Lung (tissue), 12 donors: ENCODE data around the gene PABPN1. TPM values are rescaled to one million over a fixed set of nuclear protein-coding genes. Genes with fewer than 3 reads are reported as not detected.

Experiments
- ATAC-seq: fragments of 200-7000 bp; cut with Tn5 transposase; one replicate; pipeline ENCODE4 v1.9.1; 2020; ENCODE audit warnings: moderate number of reproducible peaks; ENCODE audit not compliant: insufficient read depth, low FRiP score
- DNase-seq, 3 donors: peaks; one replicate each; pipeline ENCODE4 v3.0.0-alpha.2; 2013 to 2017
- H3K27ac ChIP-seq, 2 donors: one replicate each; pipeline ENCODE4 v1.5.1; 2013; ENCODE audit warnings: mild to moderate bottlenecking in 2 of 2, moderate library complexity in 2 of 2, control low read depth in 1 of 2, inconsistent platforms in 1 of 2, low read depth in 1 of 2, low read length in 1 of 2
- H3K27me3 ChIP-seq, 3 donors: one replicate each; pipeline ENCODE4 v1.5.1; 2013; ENCODE audit warnings: low read length in 2 of 3; ENCODE audit not compliant: control insufficient read depth in 3 of 3, insufficient read depth in 3 of 3
- H3K36me3 ChIP-seq, 4 donors: one replicate each; pipeline ENCODE4 v1.5.1; 2013; ENCODE audit warnings: low read length in 4 of 4, mild to moderate bottlenecking in 1 of 4, moderate library complexity in 1 of 4; ENCODE audit not compliant: control insufficient read depth in 4 of 4, insufficient read depth in 4 of 4
- H3K4me1 ChIP-seq, 5 donors: one replicate each; pipeline ENCODE4 v1.5.1; 2013; ENCODE audit warnings: low read length in 5 of 5, mild to moderate bottlenecking in 2 of 5, moderate library complexity in 1 of 5; ENCODE audit not compliant: control insufficient read depth in 5 of 5, insufficient read depth in 5 of 5
- H3K4me3 ChIP-seq: one replicate; pipeline ENCODE4 v1.5.1; 2013; ENCODE audit warnings: mild to moderate bottlenecking, control low read depth, moderate library complexity
- H3K9ac ChIP-seq, 2 donors: one replicate each; pipeline ENCODE4 v1.5.1; 2013; ENCODE audit warnings: low read length in 2 of 2, control low read depth in 1 of 2; ENCODE audit not compliant: insufficient read depth in 1 of 2
- H3K9me3 ChIP-seq, 4 donors: one replicate each; pipeline ENCODE4 v1.5.1; 2013; ENCODE audit warnings: low read length in 3 of 4, mild to moderate bottlenecking in 1 of 4, moderate library complexity in 1 of 4; ENCODE audit not compliant: control insufficient read depth in 4 of 4, insufficient read depth in 3 of 4
- WGBS, 2 donors: extraction: QIAGEN DNeasy Blood & Tissue Kit; methylation state at CpG; one replicate each; pipeline ENCODE4 v1.1.7; 2013; 5-methylcytosine and 5-hydroxymethylcytosine counted together
- polyA plus RNA-seq, 2 donors: library from polyadenylated mRNA; stranded (reverse); fragments of 200-250 nt; gene quantifications; one replicate each; pipeline ENCODE4 v1.2.1, GENCODE V29; 2013
- total RNA-seq, 2 donors: library from RNA; depleted of rRNA in 1 of 2; stranded (reverse); fragments of >200 nt in 1 of 2; gene quantifications; one replicate each; pipeline ENCODE4 v1.2.1, GENCODE V29; 2014 to 2021
- TF ChIP-seq, protein P1 (sequence below): IDR thresholded peaks from 2 replicates; pipeline ENCODE4 v1.5.1; 2012; ENCODE audit warnings: mild to moderate bottlenecking; ENCODE audit errors: control extremely low read depth, extremely low read depth
- donor health status: control.
- donor health status: control.
- donor health status: Bipolar disorder and iron deficiency.
- donor health status: healthy.
- donor health status: DM: yes; HTN: yes; CAD: no.

The PABPN1 gene
- total and polyA plus RNA-seq, 4 donors, result 66.0 to 183 (median 103) TPM

DNA sequence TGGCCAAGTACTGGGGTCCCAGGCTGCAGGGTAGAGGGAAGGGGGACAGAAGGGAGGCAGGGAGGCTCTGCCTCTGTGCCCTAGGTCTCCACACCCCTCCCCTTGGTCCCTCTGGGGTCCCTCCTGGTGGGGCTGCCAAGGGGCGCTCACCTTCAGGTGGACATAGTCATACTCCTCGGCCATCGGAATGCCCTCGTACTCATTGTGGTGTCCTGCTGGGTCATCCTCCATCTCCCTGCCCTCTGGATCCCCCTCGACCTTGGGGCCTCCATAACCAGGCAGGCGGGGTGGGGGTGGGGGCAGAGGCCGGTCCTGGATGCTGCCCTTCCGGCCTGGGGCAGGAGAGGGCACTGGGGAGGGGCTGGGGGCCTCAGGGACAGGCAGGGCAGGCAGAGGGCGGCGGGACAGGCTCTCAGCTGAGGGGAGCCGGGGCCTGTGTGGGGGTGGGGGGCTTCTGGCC, 37.9 kb downstream of the PABPN1 start:
- Histone ChIP-seq H3K9me3 (no peaks in the 10 kb centered on the region), H3K4me1 (peaks cover 0 to 28% (median 6%) of the 10 kb centered on the region in 5 donors), H3K9ac (no peak overlapping the region), H3K27ac (no peak overlapping the region), H3K4me3 (no peak overlapping the region), H3K27me3 (no peaks in the 10 kb centered on the region), H3K36me3 (peaks cover 0 to 30% (median 13%) of the 10 kb centered on the region in 4 donors)
- 84 to 85% methylated on average over 10 to 11 of the region's 11 CpGs for WGBS, 2 donors
- TF ChIP-seq, protein P1, sequence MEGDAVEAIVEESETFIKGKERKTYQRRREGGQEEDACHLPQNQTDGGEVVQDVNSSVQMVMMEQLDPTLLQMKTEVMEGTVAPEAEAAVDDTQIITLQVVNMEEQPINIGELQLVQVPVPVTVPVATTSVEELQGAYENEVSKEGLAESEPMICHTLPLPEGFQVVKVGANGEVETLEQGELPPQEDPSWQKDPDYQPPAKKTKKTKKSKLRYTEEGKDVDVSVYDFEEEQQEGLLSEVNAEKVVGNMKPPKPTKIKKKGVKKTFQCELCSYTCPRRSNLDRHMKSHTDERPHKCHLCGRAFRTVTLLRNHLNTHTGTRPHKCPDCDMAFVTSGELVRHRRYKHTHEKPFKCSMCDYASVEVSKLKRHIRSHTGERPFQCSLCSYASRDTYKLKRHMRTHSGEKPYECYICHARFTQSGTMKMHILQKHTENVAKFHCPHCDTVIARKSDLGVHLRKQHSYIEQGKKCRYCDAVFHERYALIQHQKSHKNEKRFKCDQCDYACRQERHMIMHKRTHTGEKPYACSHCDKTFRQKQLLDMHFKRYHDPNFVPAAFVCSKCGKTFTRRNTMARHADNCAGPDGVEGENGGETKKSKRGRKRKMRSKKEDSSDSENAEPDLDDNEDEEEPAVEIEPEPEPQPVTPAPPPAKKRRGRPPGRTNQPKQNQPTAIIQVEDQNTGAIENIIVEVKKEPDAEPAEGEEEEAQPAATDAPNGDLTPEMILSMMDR, result no peak
- ATAC-seq (no peak), DNase-seq (no peak)

GRCh38 chr14:23359722-23360447, 38.6 kb downstream of the PABPN1 start:
- H3K27ac ChIP-seq, result no peak overlapping the region
- TF ChIP-seq, protein P1, result no peak
- 91% methylated on average over 21 to 22 of the region's 22 CpGs for WGBS, 2 donors
- peaks cover 0 to 31% (median 7%) of the 10 kb centered on the region in 5 donors for H3K4me1 ChIP-seq
- H3K27me3 ChIP-seq, result no peaks in the 10 kb centered on the region
- no peak for ATAC-seq
- no peak for DNase-seq
- H3K4me3 ChIP-seq, result no peak overlapping the region
- peaks cover 0 to 30% (median 13%) of the 10 kb centered on the region in 4 donors for H3K36me3 ChIP-seq
- H3K9ac ChIP-seq, result no peak overlapping the region
- H3K9me3 ChIP-seq, result no peaks in the 10 kb centered on the region

GRCh38 chr14:23360496-23360895, 39.2 kb downstream of the PABPN1 start:
- peaks cover 0 to 26% (median 13%) of the 10 kb centered on the region in 4 donors for H3K36me3 ChIP-seq
- DNase-seq (no peak), ATAC-seq (no peak)
- H3K4me3 ChIP-seq, result no peak overlapping the region
- TF ChIP-seq, protein P1, result no peak
- H3K27me3 ChIP-seq, result no peaks in the 10 kb centered on the region
- no peaks in the 10 kb centered on the region for H3K9me3 ChIP-seq
- H3K27ac ChIP-seq, result no peak overlapping the region
- H3K4me1 ChIP-seq, result peaks cover 0 to 31% (median 7%) of the 10 kb centered on the region in 5 donors
- H3K9ac ChIP-seq, result no peak overlapping the region
- 82 to 84% methylated on average over 10 to 11 of the region's 11 CpGs for WGBS, 2 donors
